Right lobe of liver (tissue), 4 donors: ENCODE measurements around the gene PITX2.

Experiments used
- POLR2A ChIP-seq: fragments of 450-650 bp; IDR thresholded peaks from one replicate; pipeline ENCODE4 v1.6.1; 2017; ENCODE audit warnings: antibody characterized with exemption, mild to moderate bottlenecking
- TF ChIP-seq, protein P1 (sequence below), 4 donors: fragments of 200-600 bp in 3 of 4; fragments of 450-650 bp in 1 of 4; IDR thresholded peaks; one replicate each; pipeline versions ENCODE4 v1.5.1 to v1.8.0; 2016 to 2022; ENCODE audit warnings: antibody characterized with exemption in 4 of 4, mild to moderate bottlenecking in 2 of 4
- donor health status: DM: no; HTN: no; CAD: no.
- donor health status: DM: no; HTN: no; CAD: no.
- donor health status: DM: no; HTN: yes; CAD: no.

DNA sequence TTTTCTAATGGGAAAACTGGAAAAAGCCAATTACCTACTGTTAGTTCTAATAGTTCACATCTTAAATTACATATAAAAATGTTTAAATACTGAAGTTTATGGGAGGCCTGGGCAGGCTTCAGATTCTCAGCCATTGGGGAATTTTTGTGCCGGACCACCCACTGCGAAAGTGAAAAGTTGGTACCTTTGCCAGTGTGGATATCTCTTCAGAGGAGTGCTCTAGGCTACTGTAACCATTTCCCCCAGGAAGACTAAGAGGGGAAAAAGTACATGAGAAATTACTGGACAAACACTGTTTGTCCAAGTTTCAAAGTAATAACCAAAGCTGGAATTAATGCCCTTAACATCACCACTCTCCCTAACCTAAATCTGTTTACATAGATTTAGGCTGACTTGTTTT, 20.8 kb downstream of the PITX2 start:
- TF ChIP-seq, protein P1, sequence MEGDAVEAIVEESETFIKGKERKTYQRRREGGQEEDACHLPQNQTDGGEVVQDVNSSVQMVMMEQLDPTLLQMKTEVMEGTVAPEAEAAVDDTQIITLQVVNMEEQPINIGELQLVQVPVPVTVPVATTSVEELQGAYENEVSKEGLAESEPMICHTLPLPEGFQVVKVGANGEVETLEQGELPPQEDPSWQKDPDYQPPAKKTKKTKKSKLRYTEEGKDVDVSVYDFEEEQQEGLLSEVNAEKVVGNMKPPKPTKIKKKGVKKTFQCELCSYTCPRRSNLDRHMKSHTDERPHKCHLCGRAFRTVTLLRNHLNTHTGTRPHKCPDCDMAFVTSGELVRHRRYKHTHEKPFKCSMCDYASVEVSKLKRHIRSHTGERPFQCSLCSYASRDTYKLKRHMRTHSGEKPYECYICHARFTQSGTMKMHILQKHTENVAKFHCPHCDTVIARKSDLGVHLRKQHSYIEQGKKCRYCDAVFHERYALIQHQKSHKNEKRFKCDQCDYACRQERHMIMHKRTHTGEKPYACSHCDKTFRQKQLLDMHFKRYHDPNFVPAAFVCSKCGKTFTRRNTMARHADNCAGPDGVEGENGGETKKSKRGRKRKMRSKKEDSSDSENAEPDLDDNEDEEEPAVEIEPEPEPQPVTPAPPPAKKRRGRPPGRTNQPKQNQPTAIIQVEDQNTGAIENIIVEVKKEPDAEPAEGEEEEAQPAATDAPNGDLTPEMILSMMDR (IDR thresholded peaks at IDR 0.05) = no peak
- TF ChIP-seq POLR2A = no peak
